Ascending aorta (tissue), 2 donors: ENCODE data around the gene HPSE. TPM values are rescaled to one million over a fixed set of nuclear protein-coding genes. Genes with fewer than 3 reads are reported as not detected.

Experiments
- DNase-seq, 2 donors: peaks; one replicate each; pipeline ENCODE4 v3.0.0-alpha.2; 2019; ENCODE audit warnings: low spot score in 2 of 2
- H3K27ac ChIP-seq, 2 donors: fragments of 200-600 bp; sonication (generic); one replicate each; pipeline ENCODE4 v1.5.1; 2016 to 2017; ENCODE audit warnings: mild to moderate bottlenecking in 1 of 2
- H3K27me3 ChIP-seq: fragments of 200-600 bp; sonication (generic); one replicate; pipeline ENCODE4 v1.5.1; 2017
- H3K36me3 ChIP-seq, 2 donors: fragments of 200-600 bp; sonication (generic); one replicate each; pipeline ENCODE4 v1.5.1; 2016
- H3K4me1 ChIP-seq, 2 donors: fragments of 200-600 bp; sonication (generic); one replicate each; pipeline ENCODE4 v1.5.1; 2016 to 2017; ENCODE audit warnings: mild to moderate bottlenecking in 1 of 2
- H3K4me3 ChIP-seq, 2 donors: fragments of 200-600 bp; sonication (generic); one replicate each; pipeline ENCODE4 v1.5.1; 2016 to 2017; ENCODE audit warnings: mild to moderate bottlenecking in 1 of 2
- H3K9me3 ChIP-seq, 2 donors: fragments of 200-600 bp; sonication (generic); one replicate each; pipeline ENCODE4 v1.5.1; 2016
- intact Hi-C: fragments of 100-400 bp; cut with DNase I; formaldehyde crosslinking; loops from one replicate; pipeline ENCODE4 v1.15.1; 2023
- total RNA-seq: library from RNA; depleted of rRNA; stranded (reverse); fragments of >200 nt; gene quantifications from one replicate; pipeline ENCODE4 v1.1.0, GENCODE V29; 2016
- TF ChIP-seq, protein P1 (sequence below), 3 experiments: fragments of 200-600 bp in 2 of 3; fragments of 450-650 bp in 1 of 3; sonication (generic) in 2 of 3; IDR thresholded peaks; one replicate each; pipeline ENCODE4 v1.5.1; 2016 to 2019; ENCODE audit warnings: antibody characterized with exemption in 3 of 3, mild to moderate bottlenecking in 1 of 3, moderate library complexity in 1 of 3

Gene HPSE
- total RNA-seq, 1 donor from 2014 or later, result 1.7 TPM

DNA sequence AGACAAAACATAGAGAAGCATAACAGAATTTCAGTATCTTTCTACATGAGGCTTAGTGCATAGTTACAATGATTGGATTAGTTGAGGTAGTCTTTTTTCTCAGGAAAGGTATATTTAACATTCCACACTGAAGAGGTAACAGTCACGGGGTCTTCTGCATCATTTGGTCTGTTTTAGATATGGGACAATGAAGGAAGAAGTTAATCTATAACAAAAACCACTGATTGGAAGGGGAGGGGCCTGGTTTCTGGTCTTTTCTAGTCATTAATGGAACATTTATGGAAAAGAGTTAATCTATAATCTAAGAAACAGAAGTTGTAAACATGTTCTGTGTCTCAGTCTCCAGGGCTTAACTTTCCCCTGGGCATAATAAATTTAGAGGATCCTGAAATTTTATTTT lies 37.3 kb upstream of the HPSE start:
- TF ChIP-seq, protein P1, sequence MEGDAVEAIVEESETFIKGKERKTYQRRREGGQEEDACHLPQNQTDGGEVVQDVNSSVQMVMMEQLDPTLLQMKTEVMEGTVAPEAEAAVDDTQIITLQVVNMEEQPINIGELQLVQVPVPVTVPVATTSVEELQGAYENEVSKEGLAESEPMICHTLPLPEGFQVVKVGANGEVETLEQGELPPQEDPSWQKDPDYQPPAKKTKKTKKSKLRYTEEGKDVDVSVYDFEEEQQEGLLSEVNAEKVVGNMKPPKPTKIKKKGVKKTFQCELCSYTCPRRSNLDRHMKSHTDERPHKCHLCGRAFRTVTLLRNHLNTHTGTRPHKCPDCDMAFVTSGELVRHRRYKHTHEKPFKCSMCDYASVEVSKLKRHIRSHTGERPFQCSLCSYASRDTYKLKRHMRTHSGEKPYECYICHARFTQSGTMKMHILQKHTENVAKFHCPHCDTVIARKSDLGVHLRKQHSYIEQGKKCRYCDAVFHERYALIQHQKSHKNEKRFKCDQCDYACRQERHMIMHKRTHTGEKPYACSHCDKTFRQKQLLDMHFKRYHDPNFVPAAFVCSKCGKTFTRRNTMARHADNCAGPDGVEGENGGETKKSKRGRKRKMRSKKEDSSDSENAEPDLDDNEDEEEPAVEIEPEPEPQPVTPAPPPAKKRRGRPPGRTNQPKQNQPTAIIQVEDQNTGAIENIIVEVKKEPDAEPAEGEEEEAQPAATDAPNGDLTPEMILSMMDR (IDR thresholded peaks at IDR 0.05), result no peak
- H3K9me3 ChIP-seq, result no peaks in the 10 kb centered on the region
- no peak overlapping the region for H3K4me3 ChIP-seq
- intact Hi-C loops, result no loop called here
- H3K27ac ChIP-seq, result no peak overlapping the region
- no peaks in the 10 kb centered on the region for H3K27me3 ChIP-seq
- no peaks in the 10 kb centered on the region for H3K36me3 ChIP-seq
- DNase-seq, result no peak
- no peaks in the 10 kb centered on the region for H3K4me1 ChIP-seq

DNA sequence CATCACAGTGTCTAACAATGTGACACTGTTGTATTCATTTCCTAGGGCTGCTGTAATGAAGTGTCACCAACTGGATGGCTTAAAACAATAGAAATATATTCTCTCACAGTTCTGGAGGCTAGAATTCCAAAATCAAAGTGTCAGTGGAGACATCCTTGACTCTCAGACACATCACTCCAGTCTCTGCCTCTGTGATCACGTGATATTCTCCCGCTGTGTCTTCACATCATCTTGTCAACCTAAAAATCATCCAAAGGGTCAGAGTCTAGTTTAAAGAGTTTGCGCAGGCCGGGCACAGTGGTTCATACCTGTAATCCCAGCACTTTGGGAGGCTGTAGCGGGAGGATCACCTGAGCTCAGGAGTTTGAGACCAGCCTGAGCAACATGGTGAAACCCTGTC lies 36.6 kb upstream of the HPSE start:
- Histone ChIP-seq H3K4me1 (no peaks in the 10 kb centered on the region), H3K4me3 (no peak overlapping the region), H3K27ac (no peak overlapping the region), H3K36me3 (no peaks in the 10 kb centered on the region), H3K27me3 (no peaks in the 10 kb centered on the region), H3K9me3 (no peaks in the 10 kb centered on the region)
- no peak for DNase-seq
- intact Hi-C loops, result no loop called here
- TF ChIP-seq, protein P1 (IDR thresholded peaks at IDR 0.05), result no peak

DNA sequence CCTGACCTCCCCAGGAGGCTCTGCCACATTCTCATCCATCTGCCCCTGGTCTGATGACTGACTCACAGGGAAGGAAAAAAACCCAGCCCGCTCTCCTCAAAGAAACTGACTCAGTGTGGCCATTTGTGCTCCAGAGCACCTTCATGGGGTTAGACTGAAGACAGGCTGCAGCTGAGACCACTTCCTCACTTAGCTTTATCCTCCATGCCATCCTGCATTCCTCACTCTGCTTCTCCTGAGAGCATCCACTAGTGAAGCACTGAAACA lies 35.9 kb upstream of the HPSE start:
- intact Hi-C loops, result no loop called here
- DNase-seq, result no peak
- Histone ChIP-seq H3K4me1 (no peaks in the 10 kb centered on the region), H3K9me3 (no peaks in the 10 kb centered on the region), H3K36me3 (no peaks in the 10 kb centered on the region), H3K27ac (no peak overlapping the region), H3K27me3 (no peaks in the 10 kb centered on the region), H3K4me3 (no peak overlapping the region)
- TF ChIP-seq, protein P1 (IDR thresholded peaks at IDR 0.05), result no peak

DNA sequence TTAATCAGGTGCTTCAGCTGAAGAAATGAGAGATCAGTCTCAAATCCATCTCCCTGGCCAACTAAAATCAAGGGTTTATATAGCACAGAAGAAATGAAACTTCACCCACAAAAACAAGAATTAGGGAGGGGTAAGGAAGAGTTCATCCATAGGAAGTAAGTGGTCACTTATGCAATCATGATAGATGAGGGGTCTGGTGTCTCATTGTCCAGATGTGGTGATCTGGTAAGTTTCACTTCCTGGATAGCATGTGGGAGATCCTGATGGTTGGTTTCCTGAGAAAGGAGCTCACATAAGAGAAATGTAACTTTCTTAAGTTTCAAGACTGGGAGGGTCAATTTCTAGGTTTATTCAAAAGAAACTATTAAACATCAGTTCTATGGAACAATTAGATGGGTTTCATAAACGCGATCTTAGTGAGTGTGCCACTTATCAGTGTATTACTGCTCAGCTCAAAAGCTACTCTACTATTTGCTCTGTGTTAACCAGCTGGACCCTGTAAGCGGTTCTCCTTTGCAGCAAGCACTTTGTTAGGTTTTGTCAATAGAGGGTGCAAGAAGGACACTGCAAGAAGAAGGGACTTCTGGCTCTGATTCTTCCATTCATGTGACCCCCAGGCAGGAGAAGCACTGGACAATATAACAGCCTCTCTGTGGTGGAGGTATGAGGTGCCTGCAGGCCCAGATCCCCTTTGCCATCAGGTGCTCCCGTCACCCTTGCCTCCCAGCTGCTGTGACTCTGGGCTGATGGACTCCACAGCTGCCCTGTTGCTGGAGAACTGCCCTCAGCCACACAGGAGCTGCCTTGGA lies 35.4 kb upstream of the HPSE start:
- Histone ChIP-seq H3K27ac (no peak overlapping the region), H3K27me3 (no peaks in the 10 kb centered on the region), H3K4me3 (no peak overlapping the region), H3K36me3 (no peaks in the 10 kb centered on the region), H3K4me1 (no peaks in the 10 kb centered on the region), H3K9me3 (no peaks in the 10 kb centered on the region)
- DNase-seq, result no peak
- intact Hi-C loops, result no loop called here
- TF ChIP-seq, protein P1 (IDR thresholded peaks at IDR 0.05), result no peak

DNA sequence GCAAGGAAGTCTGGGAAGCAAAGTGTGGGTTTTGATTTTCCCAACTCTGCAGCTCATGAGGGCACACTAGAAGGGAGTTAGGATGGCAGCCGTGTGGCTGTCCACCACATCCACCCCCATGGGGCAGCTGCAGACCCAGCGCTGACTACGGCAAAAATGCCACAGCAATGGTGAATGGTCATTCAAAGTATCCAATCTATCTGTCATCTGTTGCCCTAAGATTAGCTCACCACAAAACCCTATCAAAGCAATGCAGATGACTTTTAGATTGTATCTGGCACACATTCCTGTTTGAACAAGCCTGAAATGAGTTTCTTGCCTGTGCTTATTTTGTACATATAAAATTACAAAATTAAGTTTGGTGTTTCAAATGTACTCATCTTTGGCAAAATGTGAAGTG lies 29.7 kb upstream of the HPSE start:
- Histone ChIP-seq H3K9me3 (no peaks in the 10 kb centered on the region), H3K27ac (no peak overlapping the region), H3K4me1 (no peaks in the 10 kb centered on the region), H3K4me3 (no peak overlapping the region), H3K36me3 (no peaks in the 10 kb centered on the region), H3K27me3 (no peaks in the 10 kb centered on the region)
- DNase-seq, result no peak
- intact Hi-C loops, result no loop called here
- TF ChIP-seq, protein P1 (IDR thresholded peaks at IDR 0.05), result no peak
